HK-2 (cell line): ENCODE measurements around the gene WDR20.
"Not testable (repeated sequence)": the region's sequence is repeated elsewhere in the genome, so short reads cannot be mapped to it uniquely, and the experiment has no call there.

ENCODE experiments used
- DNase-seq: peaks from one replicate; pipeline ENCODE4 v3.0.0-alpha.2; 2018; ENCODE audit not compliant: unreplicated experiment

The WDR20 gene

DNA sequence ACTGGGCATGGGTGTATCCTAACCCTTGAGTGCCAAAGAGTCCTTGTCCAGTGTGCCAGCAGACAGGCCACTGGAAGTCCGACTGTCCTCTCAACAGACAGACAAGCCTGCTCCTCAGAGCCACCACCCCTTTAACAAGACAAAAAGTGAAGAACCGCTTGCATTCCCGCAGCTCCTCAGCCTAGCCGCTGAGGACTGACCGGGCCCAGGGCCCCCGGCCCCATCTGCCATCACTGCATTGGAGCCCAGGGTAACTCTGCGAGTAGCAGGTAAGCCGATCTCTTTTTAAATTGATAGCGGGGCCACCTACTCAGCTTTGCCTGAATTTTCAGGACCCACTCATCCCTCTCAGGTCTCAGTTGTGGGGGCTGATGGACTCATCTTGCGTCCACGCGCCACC lies 96.3 kb downstream of the WDR20 start:
- DNase-seq, result no peak

DNA sequence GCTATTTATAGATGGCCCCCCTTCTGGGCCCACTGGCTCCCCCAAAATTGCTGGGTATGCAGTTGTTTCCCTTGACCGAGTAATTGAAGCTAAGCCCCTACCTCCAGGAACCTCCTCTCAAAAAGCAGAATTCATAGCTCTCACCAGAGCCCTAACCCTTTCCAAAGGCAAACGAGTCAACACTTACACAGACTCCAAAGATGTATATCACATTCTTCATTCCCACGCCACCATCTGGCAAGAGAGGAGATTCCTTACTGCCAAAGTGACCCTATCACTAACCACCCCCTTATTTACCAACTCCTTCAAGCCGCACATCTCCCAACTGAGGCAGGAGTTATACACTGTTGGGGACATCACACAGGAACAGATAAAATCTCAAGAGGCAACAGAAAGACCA lies 98.4 kb downstream of the WDR20 start:
- no peak for DNase-seq

- no peak for DNase-seq
Measured at GRCh38 chr14:102238766-102239165, 99.1 kb downstream of the WDR20 start.

DNA sequence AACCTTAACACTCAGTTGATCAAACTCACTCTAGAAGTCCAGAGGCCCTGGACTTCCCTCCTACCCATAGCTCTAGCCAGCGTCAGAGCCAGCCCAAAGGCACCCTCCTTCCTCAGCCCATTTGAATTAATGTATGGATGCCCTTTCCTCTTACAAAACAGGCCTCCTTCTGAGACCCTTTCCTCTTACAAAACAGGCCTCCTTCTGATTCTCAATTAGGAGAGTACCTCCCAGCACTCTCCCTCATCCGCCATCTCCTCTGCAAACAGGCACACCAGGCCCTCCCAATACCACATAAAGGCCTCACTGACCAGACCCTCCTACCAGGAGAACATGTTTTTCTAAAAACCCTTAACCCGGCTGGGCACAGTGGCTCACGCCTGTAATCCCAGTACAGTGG lies 99.5 kb downstream of the WDR20 start:
- no peak for DNase-seq

DNA sequence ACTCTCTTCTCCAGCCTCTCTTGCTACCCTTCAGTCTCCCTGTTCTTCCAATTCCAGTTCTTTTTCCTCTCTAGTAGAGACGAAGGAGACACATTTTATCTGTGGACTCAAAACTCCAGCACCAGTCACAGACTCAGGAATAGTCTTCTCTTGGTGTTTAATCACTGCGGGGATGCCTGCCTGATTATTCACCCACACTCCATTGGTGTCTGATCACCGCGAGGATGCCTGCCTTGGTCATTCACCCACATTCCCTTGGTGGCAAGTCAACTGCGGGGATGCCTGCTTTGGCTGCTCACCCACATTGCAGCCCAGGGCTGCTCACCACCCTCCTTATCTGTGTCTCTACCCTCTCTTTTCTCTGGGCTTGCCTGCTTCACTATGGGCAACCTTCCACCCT lies 100.8 kb downstream of the WDR20 start:
- not testable (repeated sequence) for DNase-seq

GRCh38 chr14:102241147-102241546 lies 101.5 kb downstream of the WDR20 start:
- DNase-seq, result no peak

DNA sequence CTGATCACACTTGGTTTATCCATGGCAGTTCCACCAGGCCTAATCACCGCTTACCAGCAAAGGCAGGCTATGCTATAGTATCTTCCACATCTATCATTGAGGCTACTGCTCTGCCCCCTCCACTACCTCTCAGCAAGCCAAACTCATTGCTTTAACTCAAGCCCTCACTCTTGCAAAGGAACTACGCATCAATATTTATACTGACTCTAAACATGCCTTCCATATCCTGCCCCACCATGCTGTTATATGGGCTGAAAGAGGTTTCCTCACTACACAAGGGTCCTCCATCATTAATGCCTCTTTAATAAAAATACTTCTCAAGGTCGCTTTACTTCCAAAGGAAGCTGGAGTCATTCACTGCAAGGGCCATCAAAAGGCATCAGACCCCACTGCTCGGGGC lies 104.1 kb downstream of the WDR20 start:
- DNase-seq, result not testable (repeated sequence)

DNA sequence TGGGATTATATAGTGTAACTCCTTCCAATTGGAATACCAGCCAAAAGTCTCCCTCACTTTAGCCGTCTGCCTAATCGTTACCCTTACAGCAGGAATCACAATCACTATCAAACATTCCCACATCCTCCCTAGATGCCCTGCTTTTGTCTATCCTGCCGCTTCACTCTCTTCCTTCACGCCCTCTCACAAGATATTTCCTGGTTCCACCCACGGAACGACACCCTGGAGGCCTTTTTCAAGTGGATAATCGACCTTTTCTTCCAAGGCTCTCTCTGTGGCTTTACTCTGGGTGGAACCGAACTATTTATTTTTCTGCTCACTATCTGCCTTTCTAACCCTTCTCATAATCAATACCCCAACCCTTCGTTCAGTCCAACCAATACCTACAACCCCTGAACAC lies 106.4 kb downstream of the WDR20 start:
- no peak for DNase-seq

- DNase-seq, result no peak
Measured at GRCh38 chr14:102248121-102248520, 108.4 kb downstream of the WDR20 start.

DNA sequence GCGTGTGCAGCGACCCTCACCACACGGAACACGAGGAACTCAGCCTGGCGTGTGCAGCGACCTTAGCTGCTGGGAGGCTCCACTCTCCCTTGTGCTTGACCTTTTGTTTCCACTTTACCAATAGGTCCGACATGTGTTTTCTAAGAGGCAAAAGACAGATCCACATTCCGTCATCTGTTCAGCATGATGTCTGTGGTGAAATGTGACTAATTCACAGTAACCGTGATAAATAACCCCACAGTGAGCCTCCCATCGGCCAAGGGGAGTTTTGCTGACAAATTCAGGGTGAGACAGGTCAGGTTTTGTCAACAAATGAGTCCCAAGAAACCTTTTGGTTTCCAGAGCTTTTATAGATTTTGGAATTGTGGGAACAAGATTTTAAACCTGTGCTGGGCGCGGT lies 109.3 kb downstream of the WDR20 start:
- no peak for DNase-seq

DNA sequence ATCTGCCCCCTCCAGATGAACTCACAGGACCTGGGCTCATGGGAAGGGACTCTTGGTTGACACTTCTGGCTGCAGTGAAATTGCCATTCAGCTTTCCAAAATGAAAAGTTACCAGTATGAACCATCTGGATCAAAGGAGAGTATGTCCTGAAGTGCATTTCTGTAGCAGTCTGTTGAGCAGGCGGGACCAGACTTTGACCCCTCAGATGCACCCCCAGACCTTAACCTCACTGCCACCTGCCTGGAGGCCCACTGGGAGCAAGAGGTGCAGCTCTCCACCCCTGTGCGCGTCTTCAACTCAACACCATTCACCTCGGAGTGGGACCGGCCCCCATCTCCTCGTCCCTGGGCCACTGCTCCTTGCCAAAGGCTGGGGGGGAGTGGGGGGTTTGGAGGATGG lies 110.3 kb downstream of the WDR20 start:
- DNase-seq, result no peak

DNA sequence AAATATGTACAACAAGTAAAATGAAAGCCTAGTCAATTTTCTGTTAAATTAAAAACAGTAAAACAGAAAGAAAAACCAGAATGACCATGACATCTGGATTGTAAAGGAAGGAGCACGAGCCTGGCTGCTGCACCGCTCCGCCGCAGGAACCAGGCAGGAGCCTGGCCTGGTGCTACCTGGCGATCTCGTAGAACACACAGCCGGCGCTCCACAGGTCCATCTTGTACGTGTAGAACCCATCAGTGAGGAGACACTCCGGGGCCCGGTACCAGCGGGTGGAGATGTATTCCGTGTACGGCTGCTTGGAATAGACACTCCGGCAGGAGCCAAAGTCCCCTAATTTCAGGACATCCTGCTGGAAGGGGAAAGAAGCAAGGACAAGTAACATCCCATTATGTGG lies 110.9 kb downstream of the WDR20 start:
- no peak for DNase-seq

GRCh38 chr14:102251161-102251560 lies 111.5 kb downstream of the WDR20 start:
- no peak for DNase-seq

GRCh38 chr14:102252834-102253801 lies 113.4 kb downstream of the WDR20 start:
- DNase-seq, result no peak

- no peak for DNase-seq
Measured at GRCh38 chr14:102255401-102256190, 115.9 kb downstream of the WDR20 start.

GRCh38 chr14:102256716-102257115 lies 117.0 kb downstream of the WDR20 start:
- DNase-seq, result no peak

DNA sequence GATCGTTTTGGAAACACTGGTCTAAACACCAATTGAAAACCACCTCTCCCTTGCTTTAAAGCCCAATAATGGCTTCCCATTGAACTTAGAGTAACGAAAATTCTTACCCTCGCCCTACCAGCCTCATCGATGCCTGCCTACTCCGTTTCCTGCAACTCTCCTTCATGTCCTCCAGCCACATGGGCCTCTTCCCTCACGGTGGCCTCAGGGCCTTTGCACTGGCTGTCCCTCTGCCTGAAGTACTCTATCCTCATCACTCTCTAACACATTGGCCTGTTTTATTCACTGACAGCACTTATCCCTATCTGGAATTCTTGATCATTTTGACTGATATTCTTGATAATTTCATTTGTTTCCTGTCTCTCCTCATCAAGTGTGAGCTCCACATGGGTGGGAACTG lies 118.4 kb downstream of the WDR20 start:
- no peak for DNase-seq
